ENCODE measurements around the gene STARD5. TPM values are rescaled to one million over a fixed set of nuclear protein-coding genes. Genes with fewer than 3 reads are reported as not detected.

The STARD5 gene
- total RNA-seq, 1 experiment from 2014 or later, result 2.3 TPM

DNA sequence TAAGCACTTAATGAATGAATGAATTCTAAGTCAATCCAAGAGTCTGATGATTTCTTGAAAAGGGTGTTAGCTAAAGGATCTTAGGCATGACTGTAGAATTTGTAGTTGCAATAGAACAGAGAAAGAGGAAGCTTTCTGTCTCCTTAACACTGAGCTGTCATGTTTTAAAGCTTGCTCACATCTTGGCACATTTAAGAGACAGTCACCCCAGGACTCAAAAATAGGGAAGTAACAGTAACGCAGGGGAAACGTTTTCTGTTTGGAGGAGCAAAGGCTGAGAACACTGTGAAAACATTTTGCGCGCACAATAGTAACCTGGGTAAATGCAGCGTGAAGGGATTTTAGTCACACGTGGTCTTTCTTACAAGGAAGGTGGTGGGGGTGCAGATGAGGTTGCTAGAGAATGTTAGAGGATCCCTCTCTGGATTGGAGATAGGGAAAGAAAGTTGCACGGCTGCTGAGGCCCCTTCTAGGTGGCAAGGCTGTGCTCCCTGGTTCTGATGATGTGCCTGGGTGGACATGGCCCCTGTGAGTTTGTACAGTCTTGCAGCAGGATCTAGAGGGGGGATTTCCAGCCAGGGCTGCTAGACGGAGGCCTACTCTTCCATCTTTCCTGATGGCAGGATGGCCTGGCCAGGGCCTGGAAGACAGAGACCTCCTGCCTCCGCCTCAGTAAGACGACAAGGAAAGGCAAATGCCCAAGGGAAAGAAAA, 12.0 kb downstream of the STARD5 start:
- H3K4me2 ChIP-seq (ENCODE audit: insufficient read depth, insufficient read length, low read length), result no peak overlapping the region

More for the DNA sequence above, 12.0 kb downstream of the STARD5 start:
- no peaks in the 10 kb centered on the region for H4K20me1 ChIP-seq (ENCODE audit: control insufficient read depth, insufficient read depth, insufficient read length)
- Mint-ChIP-seq H3K4me3 (no peak overlapping the region), H3K27me3 (ENCODE audit: low read depth) (no peaks in the 10 kb centered on the region; the same call in 1 of the 2 replicates), H3K9me3 (no peaks in the 10 kb centered on the region), H3K27ac (peak overlapping the region in 1 of 3 experiments; percentile 31; a peak in 3 of 7 replicates), H3K36me3 (ENCODE audit: insufficient read depth in 1 of 3, low read depth in 3 of 3) (peaks cover 13 to 27% (median 20%) of the 10 kb centered on the region in 3 experiments), H3K4me1 (no peaks in the 10 kb centered on the region)
- no peak overlapping the region for H4K91ac ChIP-seq (ENCODE audit: insufficient read length, low read depth, low read length)
- no peak overlapping the region for H4K5ac ChIP-seq (ENCODE audit: insufficient read length, low read depth, low read length)
- no peak overlapping the region for H2AK5ac ChIP-seq (ENCODE audit: insufficient read length, low read length)
- no peaks in the 10 kb centered on the region for H3K23me2 ChIP-seq (ENCODE audit: insufficient read length, low read depth, low read length, poor library complexity, severe bottlenecking)
- no peaks in the 10 kb centered on the region for H3K9me3 ChIP-seq (ENCODE audit: control insufficient read depth, low read depth, low read length)
- no peak for DNase-seq
- no peaks in the 10 kb centered on the region for H3K79me2 ChIP-seq (ENCODE audit: insufficient read depth, low read length)
- no peak overlapping the region for H3K14ac ChIP-seq (ENCODE audit: insufficient read depth, low read length)
- H3T11ph ChIP-seq (ENCODE audit: low read length), result no peak overlapping the region
- H2BK15ac ChIP-seq (ENCODE audit: low read depth, low read length), result no peak overlapping the region
- no CpG with 5 or more reads among the region's 10 CpGs for WGBS (ENCODE audit: extremely low coverage, insufficient read length, low lambda C conversion rate)
- H3K9ac ChIP-seq (ENCODE audit: extremely low read depth, insufficient read length, low read length), result no peak overlapping the region
- H4K8ac ChIP-seq (replicated peaks; ENCODE audit: insufficient read length, low read depth, low read length), result no peak overlapping the region
- H3K79me1 ChIP-seq (ENCODE audit: insufficient read depth, low read depth, low read length, poor library complexity, severe bottlenecking), result no peaks in the 10 kb centered on the region
- H2BK12ac ChIP-seq (ENCODE audit: insufficient read length, low read depth, low read length), result no peak overlapping the region
- no peak overlapping the region for H2BK5ac ChIP-seq (ENCODE audit: insufficient read length, low read length)
- H3K27me3 ChIP-seq (ENCODE audit: insufficient read depth, low read length), result no peaks in the 10 kb centered on the region
- H3K18ac ChIP-seq (ENCODE audit: insufficient read length, low read depth, low read length), result no peak overlapping the region
- no peak overlapping the region for H2BK120ac ChIP-seq (ENCODE audit: low read depth, low read length, poor library complexity, severe bottlenecking)
- TF ChIP-seq CTCF (conservative IDR thresholded peaks at IDR 0.05), result no peak
- H2AFZ ChIP-seq (ENCODE audit: low read length), result no peak overlapping the region
- no peak overlapping the region for H3K4ac ChIP-seq (ENCODE audit: low read depth, low read length)
- H3K4me1 ChIP-seq (ENCODE audit: insufficient read depth, low read length), result no peaks in the 10 kb centered on the region
- no peak overlapping the region for H3K56ac ChIP-seq (ENCODE audit: insufficient read length, low read depth, low read length)
- H3K23ac ChIP-seq (ENCODE audit: insufficient read length, low read depth, low read length), result no peak overlapping the region
- no peak overlapping the region for H2BK20ac ChIP-seq (ENCODE audit: low read depth, low read length, poor library complexity, severe bottlenecking)
- no peak overlapping the region for H3K27ac ChIP-seq (ENCODE audit: insufficient read length, low read depth, low read length)
